GM18519 (cell line): ENCODE results near the gene KLK14.

Experiments
- ATAC-seq: cut with Tn5 transposase; IDR thresholded peaks from one replicate; pipeline ENCODE4 v1.9.1; 2021; ENCODE audit warnings: mild to moderate bottlenecking, moderate library complexity; ENCODE audit not compliant: unreplicated experiment, low FRiP score

KLK14 gene

GRCh38 chr19:51089786-51090185 lies 7.1 kb upstream of the KLK14 start:
- no peak for ATAC-seq

- ATAC-seq = no peak
Observed at GRCh38 chr19:51086153-51086850, 3.6 kb upstream of the KLK14 start.

GRCh38 chr19:51084505-51084904 lies 1.8 kb upstream of the KLK14 start:
- ATAC-seq = no peak

- no peak for ATAC-seq
Observed at GRCh38 chr19:51083783-51084182, 1.1 kb upstream of the KLK14 start.

GRCh38 chr19:51083181-51083580 lies 494 bp upstream of the KLK14 start:
- no peak for ATAC-seq

GRCh38 chr19:51081476-51081875 lies 1.2 kb downstream of the KLK14 start:
- no peak for ATAC-seq

GRCh38 chr19:51079481-51080110 lies 3.1 kb downstream of the KLK14 start:
- no peak for ATAC-seq

GRCh38 chr19:51078731-51079130 lies 4.0 kb downstream of the KLK14 start:
- no peak for ATAC-seq

- no peak for ATAC-seq
Observed at GRCh38 chr19:51078104-51078503, 4.6 kb downstream of the KLK14 start.

GRCh38 chr19:51076631-51077213 lies 6.0 kb downstream of the KLK14 start:
- no peak for ATAC-seq

GRCh38 chr19:51075998-51076397 lies 6.7 kb downstream of the KLK14 start:
- no peak for ATAC-seq

GRCh38 chr19:51071095-51071405 lies 11.6 kb downstream of the KLK14 start:
- ATAC-seq = no peak

GRCh38 chr19:51070334-51071094 lies 12.2 kb downstream of the KLK14 start:
- ATAC-seq = no peak

GRCh38 chr19:51066393-51067186 lies 16.1 kb downstream of the KLK14 start:
- ATAC-seq = no peak

- no peak for ATAC-seq
Observed at GRCh38 chr19:51065221-51065960, 17.3 kb downstream of the KLK14 start.

- no peak for ATAC-seq
Observed at GRCh38 chr19:51064534-51065220, 18.0 kb downstream of the KLK14 start, which contains the start of gene KLK13. Gene KLK13 (minus strand): TSS chr19:51065092. CDS start chr19:51065067, 25 bp downstream.

- no peak for ATAC-seq
Observed at GRCh38 chr19:51063664-51064063, 19.0 kb downstream of the KLK14 start.

- ATAC-seq = no peak
Observed at GRCh38 chr19:51060973-51061372, 21.7 kb downstream of the KLK14 start.

- ATAC-seq = no peak
Observed at GRCh38 chr19:51060336-51060735, 22.4 kb downstream of the KLK14 start.
